Mesothelial cell of epicardium (in vitro differentiated cells): Measurements from ENCODE around the gene CFDP1. TPM values are rescaled to one million over a fixed set of nuclear protein-coding genes. Genes with fewer than 3 reads are reported as not detected.
"Not testable (repeated sequence)": the region's sequence is repeated elsewhere in the genome, so short reads cannot be mapped to it uniquely, and the experiment has no call there.

Experiments
- DNase-seq, 2 experiments: peaks; one replicate each; pipeline ENCODE4 v3.0.0; 2021; ENCODE audit warnings: low spot score in 2 of 2; ENCODE audit not compliant: unreplicated experiment in 2 of 2
- H3K27ac Mint-ChIP-seq: 2 replicates; pipeline ENCODE4 v1.8.0; 2021; ENCODE audit warnings: mixed read lengths
- H3K27me3 Mint-ChIP-seq: 2 replicates; pipeline ENCODE4 v1.8.0; 2021; ENCODE audit warnings: low read depth, mixed read lengths
- H3K36me3 Mint-ChIP-seq: 2 replicates; pipeline ENCODE4 v1.8.0; 2021; ENCODE audit warnings: mixed read lengths
- H3K4me1 Mint-ChIP-seq: 2 replicates; pipeline ENCODE4 v1.8.0; 2021; ENCODE audit warnings: mixed read lengths
- H3K4me3 Mint-ChIP-seq: 2 replicates; pipeline ENCODE4 v1.8.0; 2021; ENCODE audit warnings: mild to moderate bottlenecking, moderate library complexity, mixed read lengths
- H3K9me3 Mint-ChIP-seq: 2 replicates; pipeline ENCODE4 v1.8.0; 2021; ENCODE audit warnings: mixed read lengths
- CTCF ChIP-seq: fragments of 200-600 bp; sonication (generic); IDR thresholded peaks from one replicate; pipeline ENCODE4 v1.5.0; 2021; ENCODE audit warnings: antibody characterized with exemption; ENCODE audit not compliant: unreplicated experiment
- total RNA-seq: library from RNA; stranded (reverse); gene quantifications from 3 replicates; pipeline ENCODE4 v1.2.1, GENCODE V29; 2021

Gene CFDP1
- total RNA-seq, 1 donor from 2014 or later: 89.1 TPM

- Mint-ChIP-seq H3K4me3 (no peak overlapping the region), H3K36me3 (no peaks in the 10 kb centered on the region), H3K4me1 (peaks cover 9% of the 10 kb centered on the region), H3K9me3 (no peaks in the 10 kb centered on the region), H3K27me3 (no peaks in the 10 kb centered on the region), H3K27ac (peak overlapping the region; percentile 34)
- no peak for DNase-seq
- TF ChIP-seq CTCF: no peak
Measured at GRCh38 chr16:75273054-75273925, 160.0 kb downstream of the CFDP1 start.

DNA sequence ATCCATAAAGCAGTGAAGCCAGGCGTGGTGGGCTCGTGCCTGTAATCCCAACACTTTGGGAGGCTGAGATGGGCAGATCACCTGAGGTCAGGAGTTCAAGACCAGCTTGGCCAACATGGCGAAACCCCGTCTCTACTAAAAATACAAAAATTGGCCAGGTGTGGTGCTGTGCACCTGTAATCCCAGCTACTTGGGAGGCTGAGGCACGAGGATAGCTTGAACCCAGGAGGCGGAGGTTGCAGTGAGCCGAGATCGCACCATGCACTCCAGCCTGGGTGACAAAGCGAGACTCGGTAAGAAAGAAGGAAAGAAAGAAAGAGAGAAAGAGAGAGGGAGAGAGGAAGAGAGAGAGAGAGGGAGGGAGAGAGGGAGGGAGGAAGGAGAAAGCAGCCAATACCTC lies 160.7 kb downstream of the CFDP1 start:
- H3K27ac Mint-ChIP-seq: peak overlapping the region; percentile 67
- H3K9me3 Mint-ChIP-seq, DNase-seq, H3K36me3 Mint-ChIP-seq, H3K4me1 Mint-ChIP-seq, H3K4me3 Mint-ChIP-seq, H3K27me3 Mint-ChIP-seq: not testable (repeated sequence)

- Mint-ChIP-seq H3K36me3 (no peaks in the 10 kb centered on the region), H3K27me3 (no peaks in the 10 kb centered on the region), H3K4me3 (no peak overlapping the region), H3K9me3 (no peaks in the 10 kb centered on the region), H3K4me1 (peaks cover 9% of the 10 kb centered on the region), H3K27ac (peak overlapping the region; percentile 67)
- no peak for DNase-seq
- TF ChIP-seq CTCF: no peak
Measured at GRCh38 chr16:75272097-75272551, 161.2 kb downstream of the CFDP1 start.

GRCh38 chr16:75271441-75272096 lies 161.7 kb downstream of the CFDP1 start:
- no peak for DNase-seq
- no peak for TF ChIP-seq CTCF
- Mint-ChIP-seq H3K9me3 (no peaks in the 10 kb centered on the region), H3K27me3 (no peaks in the 10 kb centered on the region), H3K4me3 (no peak overlapping the region), H3K36me3 (no peaks in the 10 kb centered on the region), H3K4me1 (peaks cover 10% of the 10 kb centered on the region), H3K27ac (peak overlapping the region; percentile 72)

GRCh38 chr16:75269358-75269757 lies 163.9 kb downstream of the CFDP1 start:
- H3K9me3 Mint-ChIP-seq, H3K27me3 Mint-ChIP-seq, H3K4me3 Mint-ChIP-seq, H3K36me3 Mint-ChIP-seq, DNase-seq: not testable (repeated sequence)
- H3K27ac Mint-ChIP-seq: peak overlapping the region; percentile 75
- peaks cover 16% of the 10 kb centered on the region for H3K4me1 Mint-ChIP-seq

GRCh38 chr16:75267631-75268264 lies 165.6 kb downstream of the CFDP1 start:
- H3K9me3 Mint-ChIP-seq: no peaks in the 10 kb centered on the region
- no peak for DNase-seq
- H3K27ac Mint-ChIP-seq: no peak overlapping the region
- H3K4me3 Mint-ChIP-seq: peak overlapping the region; percentile 38
- H3K36me3 Mint-ChIP-seq: no peaks in the 10 kb centered on the region
- peaks cover 32% of the 10 kb centered on the region for H3K4me1 Mint-ChIP-seq
- no peaks in the 10 kb centered on the region for H3K27me3 Mint-ChIP-seq
- no peak for TF ChIP-seq CTCF
